ENCODE data around the gene MTR. TPM values are rescaled to one million over a fixed set of nuclear protein-coding genes. Genes with fewer than 3 reads are reported as not detected.

Gene MTR
- total RNA-seq, 1 experiment from 2014 or later, result 24.6 TPM

- Histone ChIP-seq H3K9me2 (ENCODE audit: insufficient read depth) (no peaks in the 10 kb centered on the region), H3K4me1 (ENCODE audit: control insufficient read depth in 1 of 2, insufficient read depth in 2 of 2, low read length in 2 of 2) (no peaks in the 10 kb centered on the region), H3K36me3 (ENCODE audit: control insufficient read depth in 1 of 2, insufficient read depth in 2 of 2, low read length in 2 of 2) (no peaks in the 10 kb centered on the region), H3K9ac (ENCODE audit: low read length) (no peak overlapping the region), H3K79me2 (ENCODE audit: insufficient read depth, low read length) (no peaks in the 10 kb centered on the region), H3K4me3 (replicated peaks in 1 of 2; ENCODE audit: low read depth in 1 of 2, low read length in 2 of 2) (no peak overlapping the region), H4K20me1 (ENCODE audit: insufficient read depth) (no peaks in the 10 kb centered on the region), H3K4me2 (ENCODE audit: low read length) (no peak overlapping the region), H3K9me3 (ENCODE audit: control insufficient read depth in 1 of 2, insufficient read depth in 1 of 2, low read depth in 1 of 2, low read length in 2 of 2) (no peaks in the 10 kb centered on the region), H3K27me3 (ENCODE audit: insufficient read depth, low read length) (peaks cover 15% of the 10 kb centered on the region), H2AFZ (ENCODE audit: low read depth, low read length, poor library complexity, severe bottlenecking) (no peak overlapping the region), H3K27ac (ENCODE audit: low read depth, low read length) (no peak overlapping the region)
- POLR2A ChIA-PET, result no interaction called here
- CTCF ChIA-PET, result no interaction called here
- ATAC-seq, result no peak
- RAD21 ChIA-PET (ENCODE audit: low non-redundant PET in 1 of 2, low total read pairs in 2 of 2, uncharacterized antibody in 2 of 2, unreplicated experiment in 2 of 2), result no interaction called here
- intact Hi-C loops (cut with micrococcal nuclease), result no loop called here
- no TSS peak for BruUV-seq (replicated peaks)
- no peak for DNase-seq (ENCODE audit: low read depth, low spot score)
- TF ChIP-seq EGR1 (IDR thresholded peaks at IDR 0.05; ENCODE audit: low read depth) (no peak), ZFX (IDR thresholded peaks at IDR 0.05) (no peak), FOSL1 (IDR thresholded peaks at IDR 0.05; ENCODE audit: low read depth) (no peak), JUND (IDR thresholded peaks at IDR 0.05) (no peak), YY1 (IDR thresholded peaks at IDR 0.05; ENCODE audit: extremely low read depth, insufficient replicate concordance, low read depth, low read length) (no peak), ZBTB33 (IDR thresholded peaks at IDR 0.05; ENCODE audit: extremely low read depth, insufficient replicate concordance, low read length) (no peak), SRF (IDR thresholded peaks at IDR 0.05; ENCODE audit: low read depth) (no peak), CEBPB (IDR thresholded peaks at IDR 0.05; ENCODE audit: low read depth) (no peak), TCF7L2 (IDR thresholded peaks at IDR 0.05; ENCODE audit: borderline replicate concordance, extremely low read depth, insufficient read depth, insufficient read length) (no peak), EZH2 (IDR thresholded peaks at IDR 0.05) (no peak), ZNF274 (IDR thresholded peaks at IDR 0.05; ENCODE audit: low read depth, low read length) (no peak), SIN3A (IDR thresholded peaks at IDR 0.05; ENCODE audit: low read depth) (no peak), EZH2phosphoT487 (IDR thresholded peaks at IDR 0.05; ENCODE audit: borderline replicate concordance) (no peak), SP1 (IDR thresholded peaks at IDR 0.05; ENCODE audit: low read depth) (no peak)
- TF ChIP-seq, protein P1, sequence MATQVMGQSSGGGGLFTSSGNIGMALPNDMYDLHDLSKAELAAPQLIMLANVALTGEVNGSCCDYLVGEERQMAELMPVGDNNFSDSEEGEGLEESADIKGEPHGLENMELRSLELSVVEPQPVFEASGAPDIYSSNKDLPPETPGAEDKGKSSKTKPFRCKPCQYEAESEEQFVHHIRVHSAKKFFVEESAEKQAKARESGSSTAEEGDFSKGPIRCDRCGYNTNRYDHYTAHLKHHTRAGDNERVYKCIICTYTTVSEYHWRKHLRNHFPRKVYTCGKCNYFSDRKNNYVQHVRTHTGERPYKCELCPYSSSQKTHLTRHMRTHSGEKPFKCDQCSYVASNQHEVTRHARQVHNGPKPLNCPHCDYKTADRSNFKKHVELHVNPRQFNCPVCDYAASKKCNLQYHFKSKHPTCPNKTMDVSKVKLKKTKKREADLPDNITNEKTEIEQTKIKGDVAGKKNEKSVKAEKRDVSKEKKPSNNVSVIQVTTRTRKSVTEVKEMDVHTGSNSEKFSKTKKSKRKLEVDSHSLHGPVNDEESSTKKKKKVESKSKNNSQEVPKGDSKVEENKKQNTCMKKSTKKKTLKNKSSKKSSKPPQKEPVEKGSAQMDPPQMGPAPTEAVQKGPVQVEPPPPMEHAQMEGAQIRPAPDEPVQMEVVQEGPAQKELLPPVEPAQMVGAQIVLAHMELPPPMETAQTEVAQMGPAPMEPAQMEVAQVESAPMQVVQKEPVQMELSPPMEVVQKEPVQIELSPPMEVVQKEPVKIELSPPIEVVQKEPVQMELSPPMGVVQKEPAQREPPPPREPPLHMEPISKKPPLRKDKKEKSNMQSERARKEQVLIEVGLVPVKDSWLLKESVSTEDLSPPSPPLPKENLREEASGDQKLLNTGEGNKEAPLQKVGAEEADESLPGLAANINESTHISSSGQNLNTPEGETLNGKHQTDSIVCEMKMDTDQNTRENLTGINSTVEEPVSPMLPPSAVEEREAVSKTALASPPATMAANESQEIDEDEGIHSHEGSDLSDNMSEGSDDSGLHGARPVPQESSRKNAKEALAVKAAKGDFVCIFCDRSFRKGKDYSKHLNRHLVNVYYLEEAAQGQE (IDR thresholded peaks at IDR 0.05; ENCODE audit: low read depth), result no peak
Observed at GRCh38 chr1:236948996-236949395, 153.9 kb downstream of the MTR start.

Data from HCT116 (cell line).